Duodenal mucosa (tissue), 2 donors: ENCODE results near the gene C1orf159.

Experiments
- H3K27ac ChIP-seq: one replicate; pipeline ENCODE4 v1.7.0; 2013; ENCODE audit warnings: low read depth, low read length
- H3K27me3 ChIP-seq, 2 donors: one replicate each; pipeline ENCODE4 v1.7.0; 2013; ENCODE audit warnings: low read length in 2 of 2, control low read depth in 1 of 2; ENCODE audit not compliant: insufficient read depth in 2 of 2, control insufficient read depth in 1 of 2
- H3K36me3 ChIP-seq, 2 donors: one replicate each; pipeline ENCODE4 v1.7.0; 2013; ENCODE audit warnings: low read length in 2 of 2, control low read depth in 1 of 2; ENCODE audit not compliant: insufficient read depth in 2 of 2, control insufficient read depth in 1 of 2
- H3K4me1 ChIP-seq, 2 donors: one replicate each; pipeline ENCODE4 v1.7.0; 2013; ENCODE audit warnings: low read length in 2 of 2, control low read depth in 1 of 2; ENCODE audit not compliant: insufficient read depth in 2 of 2, control insufficient read depth in 1 of 2
- H3K4me3 ChIP-seq, 2 donors: one replicate each; pipeline ENCODE4 v1.7.0; 2013; ENCODE audit warnings: low read length in 2 of 2, low read depth in 1 of 2
- H3K9ac ChIP-seq, 2 donors: one replicate each; pipeline ENCODE4 v1.7.0; 2013; ENCODE audit warnings: low read length in 2 of 2, low read depth in 1 of 2
- H3K9me3 ChIP-seq, 2 donors: one replicate each; pipeline ENCODE4 v1.7.0; 2013; ENCODE audit warnings: low read length in 2 of 2, control low read depth in 1 of 2; ENCODE audit not compliant: control insufficient read depth in 1 of 2

C1orf159 gene

GRCh38 chr1:1051127-1051810 lies 64.6 kb downstream of the C1orf159 start:
- H3K9me3 ChIP-seq, result no peaks in the 10 kb centered on the region
- peaks cover 0 to 8% of the 10 kb centered on the region in 2 donors for H3K4me1 ChIP-seq
- no peak overlapping the region for H3K4me3 ChIP-seq
- H3K27me3 ChIP-seq, result no peaks in the 10 kb centered on the region
- H3K27ac ChIP-seq, result no peak overlapping the region
- peaks cover 0 to 7% of the 10 kb centered on the region in 2 donors for H3K36me3 ChIP-seq
- H3K9ac ChIP-seq, result no peak overlapping the region

DNA sequence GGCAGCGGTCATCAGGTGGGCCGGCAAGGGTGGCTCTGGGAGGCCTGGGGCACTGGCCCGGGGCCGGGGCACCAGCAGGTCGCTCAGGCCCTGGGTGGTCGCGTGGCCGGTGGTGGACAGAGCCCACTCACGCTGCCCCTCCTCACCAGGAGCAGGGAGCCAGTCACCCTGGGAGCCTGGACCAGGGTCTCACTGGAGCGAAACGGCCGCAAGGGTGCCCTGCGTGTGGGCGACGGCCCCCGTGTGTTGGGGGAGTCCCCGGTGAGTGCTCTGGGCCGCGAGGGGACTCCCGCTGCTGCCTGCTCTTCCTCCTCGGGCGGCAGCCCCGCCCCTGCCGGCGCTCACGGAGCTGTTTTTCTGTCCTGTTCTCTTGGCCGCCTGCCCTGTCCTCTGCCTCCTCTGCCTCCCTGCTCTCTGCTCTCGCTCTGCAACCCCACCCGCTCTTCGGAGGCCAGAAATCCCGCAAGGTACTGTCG lies 65.3 kb downstream of the C1orf159 start:
- H3K9ac ChIP-seq, result no peak overlapping the region
- H3K27ac ChIP-seq, result no peak overlapping the region
- peaks cover 0 to 7% of the 10 kb centered on the region in 2 donors for H3K36me3 ChIP-seq
- H3K4me3 ChIP-seq, result no peak overlapping the region
- no peaks in the 10 kb centered on the region for H3K9me3 ChIP-seq
- no peaks in the 10 kb centered on the region for H3K27me3 ChIP-seq
- peaks cover 0 to 8% of the 10 kb centered on the region in 2 donors for H3K4me1 ChIP-seq

DNA sequence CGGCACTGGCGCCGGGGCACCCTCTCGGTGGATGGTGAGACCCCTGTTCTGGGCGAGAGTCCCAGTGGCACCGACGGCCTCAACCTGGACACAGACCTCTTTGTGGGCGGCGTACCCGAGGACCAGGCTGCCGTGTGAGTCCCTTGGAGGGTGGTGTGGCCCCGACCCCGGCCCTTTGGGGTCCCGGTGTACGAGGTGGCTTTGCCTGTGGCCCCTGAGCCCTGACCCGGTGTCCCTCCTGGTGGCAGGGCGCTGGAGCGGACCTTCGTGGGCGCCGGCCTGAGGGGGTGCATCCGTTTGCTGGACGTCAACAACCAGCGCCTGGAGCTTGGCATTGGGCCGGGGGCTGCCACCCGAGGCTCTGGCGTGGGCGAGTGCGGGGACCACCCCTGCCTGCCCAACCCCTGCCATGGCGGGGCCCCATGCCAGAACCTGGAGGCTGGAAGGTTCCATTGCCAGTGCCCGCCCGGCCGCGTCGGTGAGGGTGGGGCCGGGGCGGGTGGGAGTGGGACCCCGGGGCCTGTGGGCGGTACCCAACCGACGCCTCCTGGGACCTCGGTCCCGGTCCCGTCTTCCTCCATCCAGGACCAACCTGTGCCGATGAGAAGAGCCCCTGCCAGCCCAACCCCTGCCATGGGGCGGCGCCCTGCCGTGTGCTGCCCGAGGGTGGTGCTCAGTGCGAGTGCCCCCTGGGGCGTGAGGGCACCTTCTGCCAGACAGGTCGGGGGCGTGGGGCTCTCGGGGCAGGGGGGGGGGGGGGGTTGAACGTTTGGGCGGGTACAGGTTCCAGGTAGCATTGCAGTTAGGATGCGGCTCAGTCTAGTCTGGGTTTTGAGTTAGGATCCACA lies 66.3 kb downstream of the C1orf159 start:
- Histone ChIP-seq H3K27me3 (no peaks in the 10 kb centered on the region), H3K27ac (no peak overlapping the region), H3K9ac (no peak overlapping the region), H3K36me3 (peaks cover 0 to 12% of the 10 kb centered on the region in 2 donors), H3K4me1 (peaks cover 0 to 8% of the 10 kb centered on the region in 2 donors), H3K9me3 (no peaks in the 10 kb centered on the region), H3K4me3 (no peak overlapping the region)

GRCh38 chr1:1048765-1049164 lies 67.1 kb downstream of the C1orf159 start:
- Histone ChIP-seq H3K36me3 (peaks cover 0 to 14% of the 10 kb centered on the region in 2 donors), H3K4me3 (no peak overlapping the region), H3K4me1 (peaks cover 0 to 8% of the 10 kb centered on the region in 2 donors), H3K9me3 (no peaks in the 10 kb centered on the region), H3K27ac (no peak overlapping the region), H3K9ac (no peak overlapping the region), H3K27me3 (no peaks in the 10 kb centered on the region)

- H3K36me3 ChIP-seq, result peaks cover 0 to 14% of the 10 kb centered on the region in 2 donors
- H3K27me3 ChIP-seq, result no peaks in the 10 kb centered on the region
- peaks cover 0 to 8% of the 10 kb centered on the region in 2 donors for H3K4me1 ChIP-seq
Observed at GRCh38 chr1:1047963-1048362, 67.9 kb downstream of the C1orf159 start.

DNA sequence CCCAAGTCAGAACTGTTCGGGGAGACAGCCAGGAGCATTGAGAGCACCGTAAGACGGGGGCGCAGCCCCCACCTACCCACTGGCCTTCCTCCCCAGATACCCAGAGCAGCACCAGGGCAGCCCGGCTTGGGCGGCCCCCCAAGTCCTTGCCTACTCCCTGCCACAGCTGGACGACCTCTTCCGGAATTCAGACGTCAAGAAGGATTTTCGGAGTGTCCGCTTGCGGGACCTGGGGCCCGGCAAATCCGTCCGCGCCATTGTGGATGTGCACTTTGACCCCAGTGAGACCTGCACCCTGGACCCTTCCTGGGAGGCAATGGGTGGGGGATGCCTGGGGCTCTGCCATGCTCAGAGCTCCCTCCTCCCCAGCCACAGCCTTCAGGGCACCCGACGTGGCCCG lies 68.5 kb downstream of the C1orf159 start:
- Histone ChIP-seq H3K27me3 (no peaks in the 10 kb centered on the region), H3K9ac (no peak overlapping the region), H3K4me3 (no peak overlapping the region), H3K4me1 (peaks cover 0 to 8% of the 10 kb centered on the region in 2 donors), H3K27ac (no peak overlapping the region), H3K36me3 (peaks cover 0 to 12% of the 10 kb centered on the region in 2 donors), H3K9me3 (no peaks in the 10 kb centered on the region)

More at GRCh38 chr1:1047963-1048362, 67.9 kb downstream of the C1orf159 start:
- H3K27ac ChIP-seq, result no peak overlapping the region
- H3K9me3 ChIP-seq, result no peaks in the 10 kb centered on the region
- no peak overlapping the region for H3K4me3 ChIP-seq
- no peak overlapping the region for H3K9ac ChIP-seq

DNA sequence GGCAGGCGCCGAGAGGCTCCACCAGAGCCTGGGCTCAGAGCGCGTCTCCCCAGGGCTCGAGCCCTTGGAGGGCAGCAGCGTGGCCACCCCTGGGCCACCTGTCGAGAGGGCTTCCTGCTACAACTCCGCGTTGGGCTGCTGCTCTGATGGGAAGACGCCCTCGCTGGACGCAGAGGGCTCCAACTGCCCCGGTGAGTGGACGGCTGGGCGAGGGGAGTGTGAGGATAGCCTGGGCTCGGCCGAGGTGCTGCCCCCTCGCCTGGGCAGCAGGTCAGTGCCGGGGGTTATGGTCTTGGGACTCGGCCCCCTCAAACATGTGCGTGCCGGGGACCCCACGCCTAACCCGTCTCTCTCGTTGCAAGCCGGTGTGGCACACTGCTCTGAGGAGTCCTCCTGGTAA lies 69.1 kb downstream of the C1orf159 start:
- H3K9ac ChIP-seq, result no peak overlapping the region
- H3K9me3 ChIP-seq, result no peaks in the 10 kb centered on the region
- H3K4me3 ChIP-seq, result no peak overlapping the region
- no peak overlapping the region for H3K27ac ChIP-seq
- no peaks in the 10 kb centered on the region for H3K27me3 ChIP-seq
- peaks cover 0 to 11% of the 10 kb centered on the region in 2 donors for H3K36me3 ChIP-seq
- peaks cover 0 to 8% of the 10 kb centered on the region in 2 donors for H3K4me1 ChIP-seq

DNA sequence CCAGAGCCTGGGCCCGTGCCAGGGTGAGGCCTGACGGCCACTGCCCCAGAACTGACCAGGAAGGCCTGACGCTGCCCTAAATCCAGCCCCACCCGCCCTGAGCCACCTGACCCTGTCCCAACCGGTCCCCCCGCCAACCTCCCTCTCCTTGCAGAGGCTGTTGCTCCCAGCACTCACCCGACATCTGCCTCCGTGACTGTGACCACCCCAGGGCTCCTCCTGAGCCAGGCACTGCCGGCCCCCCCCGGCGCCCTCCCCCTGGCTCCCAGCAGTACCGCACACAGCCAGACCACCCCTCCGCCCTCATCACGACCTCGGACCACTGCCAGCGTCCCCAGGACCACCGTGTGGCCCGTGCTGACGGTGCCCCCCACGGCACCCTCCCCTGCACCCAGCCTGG lies 69.6 kb downstream of the C1orf159 start:
- Histone ChIP-seq H3K9ac (no peak overlapping the region), H3K36me3 (peaks cover 0 to 11% of the 10 kb centered on the region in 2 donors)

GRCh38 chr1:1045129-1045528 lies 70.8 kb downstream of the C1orf159 start:
- Histone ChIP-seq H3K4me3 (no peak overlapping the region), H3K27me3 (peaks cover 0 to 2% of the 10 kb centered on the region in 2 donors), H3K27ac (no peak overlapping the region), H3K9me3 (no peaks in the 10 kb centered on the region), H3K9ac (no peak overlapping the region), H3K4me1 (peaks cover 4 to 5% of the 10 kb centered on the region in 2 donors), H3K36me3 (peaks cover 0 to 11% of the 10 kb centered on the region in 2 donors)

More for the DNA sequence above, 69.6 kb downstream of the C1orf159 start:
- Histone ChIP-seq H3K4me1 (peaks cover 0 to 8% of the 10 kb centered on the region in 2 donors), H3K9me3 (no peaks in the 10 kb centered on the region), H3K27me3 (no peaks in the 10 kb centered on the region), H3K4me3 (no peak overlapping the region), H3K27ac (no peak overlapping the region)
